HG02678 (cell line): Measurements from ENCODE around the gene SLC36A2.
"Not testable (repeated sequence)": the region's sequence is repeated elsewhere in the genome, so short reads cannot be mapped to it uniquely, and the experiment has no call there.

ENCODE experiments used
- ATAC-seq: cut with Tn5 transposase; IDR thresholded peaks from one replicate; pipeline ENCODE4 v1.9.1; 2021; ENCODE audit warnings: mild to moderate bottlenecking, moderate library complexity; ENCODE audit not compliant: unreplicated experiment

The SLC36A2 gene

GRCh38 chr5:151347369-151347768 lies at the start of gene SLC36A2:
Gene SLC36A2 (minus strand): TSS chr5:151347559. CDS start chr5:151347460, 99 bp downstream.
- no peak for ATAC-seq

DNA sequence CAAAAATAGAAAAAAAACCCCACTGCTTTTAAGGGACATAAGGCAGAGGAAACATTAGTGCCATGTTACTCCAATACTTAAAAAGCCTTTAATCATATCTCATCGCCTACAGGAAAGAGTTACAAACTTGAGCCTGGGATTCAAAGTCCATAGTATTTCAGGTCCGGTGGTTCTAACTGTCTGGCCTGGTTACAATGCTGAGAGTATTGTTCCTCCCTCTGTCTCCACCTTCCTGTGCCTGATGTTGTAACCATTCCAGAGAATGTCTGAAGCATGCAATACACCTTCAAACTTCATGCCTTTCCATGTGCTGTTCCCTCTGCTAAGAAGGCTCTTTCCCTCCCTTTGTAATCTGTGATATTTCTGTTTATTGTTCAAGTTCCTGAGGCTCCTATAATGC lies 41.6 kb upstream of the SLC36A2 start:
- ATAC-seq, result no peak

DNA sequence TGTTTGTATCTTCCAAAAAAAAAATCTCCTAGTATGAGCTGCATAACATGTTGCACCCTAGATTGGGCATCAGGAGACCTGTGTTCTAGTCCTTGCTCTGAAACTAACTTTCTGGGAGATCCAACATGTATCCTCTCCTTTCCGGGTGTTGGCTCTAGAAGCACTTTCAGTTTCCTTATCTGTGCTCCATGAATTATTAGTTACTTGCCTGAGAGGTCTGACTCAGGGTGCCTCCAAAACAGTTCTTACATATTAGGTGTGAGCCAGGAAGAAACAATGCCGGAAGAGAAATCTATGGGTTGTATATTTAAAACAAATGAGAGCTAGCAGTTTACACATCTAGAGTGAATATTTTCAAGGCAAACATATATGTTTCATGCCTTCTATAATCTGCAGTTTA lies 36.7 kb upstream of the SLC36A2 start:
- no peak for ATAC-seq

- ATAC-seq, result no peak
These were observed 35.7 kb upstream of the SLC36A2 start for GRCh38 chr5:151383011-151383410.

GRCh38 chr5:151382576-151382975 lies 35.2 kb upstream of the SLC36A2 start:
- no peak for ATAC-seq

GRCh38 chr5:151381899-151382298 lies 34.5 kb upstream of the SLC36A2 start:
- ATAC-seq, result no peak

- ATAC-seq, result no peak
These were observed 31.3 kb upstream of the SLC36A2 start for GRCh38 chr5:151378616-151379015.

DNA sequence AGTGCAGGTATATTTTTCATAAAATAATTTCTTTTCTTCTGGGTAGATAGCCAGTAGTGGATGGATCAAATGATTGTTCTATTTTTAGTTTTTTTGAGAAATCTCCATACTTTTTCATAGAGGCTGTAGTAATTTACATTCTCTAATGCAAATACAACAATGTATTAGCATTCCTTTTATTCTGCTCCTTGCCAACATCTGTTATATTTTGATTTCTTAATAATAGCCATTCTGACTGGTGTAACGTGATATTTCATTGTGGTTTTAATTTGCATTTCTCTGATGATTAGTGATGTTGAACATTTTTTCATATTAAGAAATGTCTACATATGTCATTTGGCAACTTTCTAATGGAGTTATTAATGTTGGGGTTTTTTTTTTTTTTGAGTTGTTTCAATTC lies 27.2 kb upstream of the SLC36A2 start:
- ATAC-seq, result no peak

DNA sequence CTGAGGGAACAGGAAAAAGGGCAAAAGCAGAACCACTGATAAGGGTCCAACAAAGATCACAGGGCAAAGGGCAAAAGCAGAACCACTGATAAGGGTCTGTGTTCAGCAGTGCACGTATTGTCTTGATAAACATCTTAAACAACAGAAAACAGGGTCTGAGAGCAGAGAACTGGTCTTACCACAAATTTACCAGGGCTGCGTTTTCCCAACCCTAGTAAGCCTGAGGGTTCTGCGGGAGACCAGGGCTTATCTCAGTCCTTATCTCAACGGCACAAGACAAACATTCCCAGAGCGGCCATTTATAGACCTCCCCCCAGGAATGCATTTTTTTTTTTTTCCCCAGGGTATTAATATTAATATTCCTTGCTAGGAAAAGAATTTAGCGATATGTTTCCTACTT lies 19.7 kb upstream of the SLC36A2 start:
- ATAC-seq, result not testable (repeated sequence)

GRCh38 chr5:151363673-151364072 lies 16.3 kb upstream of the SLC36A2 start:
- no peak for ATAC-seq

DNA sequence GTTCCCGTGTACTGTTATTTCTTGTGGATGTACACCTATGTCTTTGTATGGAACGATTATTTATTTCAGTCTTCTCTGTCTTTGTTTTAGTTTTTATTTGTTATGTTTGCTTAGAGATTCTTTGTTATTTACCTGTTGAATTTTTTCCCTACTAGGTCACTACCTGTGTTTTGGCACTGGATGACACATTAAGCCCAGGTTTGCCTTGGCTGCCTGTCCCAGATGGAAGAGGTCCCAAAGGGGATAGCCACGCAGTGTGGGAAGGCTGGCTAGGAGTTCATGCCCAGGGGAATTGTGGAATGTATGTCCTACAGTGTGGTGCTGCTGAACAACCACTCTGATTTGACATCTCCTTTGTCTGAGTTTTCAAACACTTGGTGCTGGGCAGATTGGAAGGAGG lies 15.6 kb upstream of the SLC36A2 start:
- no peak for ATAC-seq

DNA sequence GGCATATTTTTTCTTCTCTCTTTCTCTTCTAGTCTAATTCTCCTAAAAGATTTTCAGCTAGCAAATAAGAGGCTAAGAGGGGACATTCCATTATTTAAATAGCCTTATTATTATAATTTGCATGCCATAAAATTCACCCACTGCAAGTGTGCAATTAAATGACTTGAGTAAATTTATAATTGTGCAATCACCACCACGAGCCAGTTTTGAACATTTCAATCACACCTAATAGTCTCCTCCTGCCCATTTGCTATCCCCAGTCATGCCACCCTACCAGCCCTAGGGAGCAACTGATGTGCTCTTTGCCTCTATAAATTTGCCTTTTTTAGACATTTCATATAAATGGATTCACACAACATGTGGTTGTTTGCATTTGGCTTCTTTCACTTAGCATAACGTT lies 12.0 kb upstream of the SLC36A2 start:
- no peak for ATAC-seq

DNA sequence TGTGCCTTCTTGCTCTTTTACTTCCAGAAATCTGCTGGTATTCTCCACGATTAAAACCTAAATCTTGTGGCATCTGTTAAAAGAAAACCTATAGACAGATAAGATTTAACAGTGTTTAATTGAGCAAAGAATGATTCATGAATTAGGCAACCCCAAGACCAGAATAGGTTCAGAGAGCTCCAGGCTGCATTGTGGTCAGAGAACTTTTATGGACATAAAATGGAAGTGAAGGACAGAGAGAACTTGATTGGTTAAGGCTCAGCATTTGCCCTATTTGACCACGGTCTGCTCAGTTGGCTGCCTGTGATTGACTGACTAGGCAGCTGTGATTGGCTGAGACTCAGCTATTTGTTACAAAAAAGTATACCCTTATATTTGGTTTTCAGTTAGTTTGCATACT lies 10.4 kb upstream of the SLC36A2 start:
- ATAC-seq, result no peak

DNA sequence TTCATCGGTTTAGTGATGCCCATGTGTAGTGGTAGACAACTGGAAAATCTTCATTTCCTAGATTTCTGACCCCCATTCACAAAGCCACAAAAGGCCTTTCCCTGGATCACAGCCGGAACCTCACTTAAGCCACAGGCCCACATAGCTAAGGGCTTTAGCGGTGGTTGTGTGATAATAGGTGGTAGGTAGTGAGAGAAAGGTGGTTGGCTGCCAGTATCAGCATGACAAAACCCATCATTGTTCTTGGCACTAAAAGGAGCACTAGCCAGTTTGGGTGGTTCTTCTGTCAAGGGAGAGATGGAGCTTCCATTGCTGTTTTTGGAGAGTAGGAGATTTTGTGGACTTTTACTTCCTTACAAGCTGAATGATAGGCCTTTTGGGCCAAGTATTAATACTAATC lies 9.7 kb upstream of the SLC36A2 start:
- ATAC-seq, result no peak

GRCh38 chr5:151351671-151352070 lies 4.3 kb upstream of the SLC36A2 start:
- ATAC-seq, result no peak

DNA sequence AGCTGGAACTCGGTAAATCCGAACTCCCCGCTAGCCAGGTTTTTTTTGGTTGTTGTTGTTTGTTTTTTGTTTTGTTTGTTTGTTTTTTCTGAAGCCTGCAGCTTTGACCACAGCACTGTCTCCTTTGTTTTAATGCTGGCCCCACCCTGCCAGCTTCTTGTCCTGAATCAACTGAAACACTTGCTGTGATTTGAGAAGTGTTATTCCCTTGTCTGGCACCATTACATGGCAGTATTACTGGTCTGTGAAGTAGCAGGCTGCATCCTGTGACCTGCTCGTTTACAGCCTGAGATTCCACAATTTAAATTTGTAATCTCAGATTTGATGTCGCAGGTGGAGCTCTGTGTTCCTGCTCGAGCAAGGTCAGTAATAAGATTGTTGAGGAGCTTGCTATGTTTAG lies 1.4 kb upstream of the SLC36A2 start:
- ATAC-seq, result no peak

- no peak for ATAC-seq
These were observed 1.4 kb downstream of the SLC36A2 start for GRCh38 chr5:151345808-151346478.

DNA sequence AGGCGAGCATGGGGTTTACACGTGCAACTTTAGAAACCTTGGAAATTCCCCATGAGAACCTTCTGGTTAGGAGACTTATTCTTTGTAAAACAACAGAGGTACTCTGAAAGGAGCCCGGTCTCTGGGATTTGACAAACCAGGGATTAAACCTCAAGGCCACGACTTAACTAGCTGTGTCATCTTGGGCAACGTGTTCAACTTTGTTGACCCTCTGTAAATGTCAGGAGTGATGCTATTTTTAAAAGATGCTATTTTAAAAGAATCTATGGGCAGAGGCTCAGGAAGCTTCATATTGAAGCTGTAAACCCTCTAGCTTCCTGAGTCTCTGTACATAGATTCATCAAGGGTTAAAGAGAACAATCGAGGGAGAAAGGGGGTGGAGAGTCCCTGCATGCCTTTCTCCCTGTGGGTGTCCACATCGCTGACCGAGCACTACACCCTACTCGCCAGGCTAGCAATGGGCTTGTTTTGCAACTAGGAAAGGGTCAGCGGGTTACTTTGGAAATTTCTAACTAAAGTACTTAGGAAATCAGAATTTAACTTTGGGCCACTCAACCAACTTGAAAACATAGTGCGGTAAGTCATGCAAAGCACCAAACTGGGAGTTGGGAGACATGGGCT lies 2.1 kb downstream of the SLC36A2 start:
- no peak for ATAC-seq

- ATAC-seq, result no peak
These were observed 3.3 kb downstream of the SLC36A2 start for GRCh38 chr5:151344088-151344487.

GRCh38 chr5:151340004-151340403 lies 7.4 kb downstream of the SLC36A2 start:
- ATAC-seq, result no peak

DNA sequence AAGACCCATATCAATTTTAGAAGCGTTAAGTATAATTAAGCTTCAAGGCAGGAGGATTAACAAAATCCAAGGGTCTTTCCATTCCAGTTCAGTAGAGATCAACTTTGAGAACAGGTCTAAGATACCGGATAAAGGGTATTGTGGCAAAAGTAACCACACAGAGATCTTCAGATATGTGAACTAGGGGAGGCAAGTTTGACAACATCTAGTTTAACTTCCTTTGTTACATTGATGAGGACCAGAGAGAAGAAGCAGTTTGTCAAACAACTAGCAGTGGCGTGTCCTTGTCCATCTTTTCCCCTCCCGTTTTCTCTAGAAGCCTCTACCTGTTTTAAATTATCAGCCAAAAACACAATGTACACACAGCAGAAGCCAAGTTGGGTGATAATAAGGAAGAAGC lies 8.6 kb downstream of the SLC36A2 start:
- no peak for ATAC-seq

- ATAC-seq, result no peak
These were observed 14.5 kb downstream of the SLC36A2 start for GRCh38 chr5:151332857-151333256.

- ATAC-seq, result no peak
These were observed 18.6 kb downstream of the SLC36A2 start for GRCh38 chr5:151328734-151329133.
